ENCODE data around the gene CFL2.
"Not testable (repeated sequence)": the region's sequence is repeated elsewhere in the genome, so short reads cannot be mapped to it uniquely, and the experiment has no call there.

The CFL2 gene

DNA sequence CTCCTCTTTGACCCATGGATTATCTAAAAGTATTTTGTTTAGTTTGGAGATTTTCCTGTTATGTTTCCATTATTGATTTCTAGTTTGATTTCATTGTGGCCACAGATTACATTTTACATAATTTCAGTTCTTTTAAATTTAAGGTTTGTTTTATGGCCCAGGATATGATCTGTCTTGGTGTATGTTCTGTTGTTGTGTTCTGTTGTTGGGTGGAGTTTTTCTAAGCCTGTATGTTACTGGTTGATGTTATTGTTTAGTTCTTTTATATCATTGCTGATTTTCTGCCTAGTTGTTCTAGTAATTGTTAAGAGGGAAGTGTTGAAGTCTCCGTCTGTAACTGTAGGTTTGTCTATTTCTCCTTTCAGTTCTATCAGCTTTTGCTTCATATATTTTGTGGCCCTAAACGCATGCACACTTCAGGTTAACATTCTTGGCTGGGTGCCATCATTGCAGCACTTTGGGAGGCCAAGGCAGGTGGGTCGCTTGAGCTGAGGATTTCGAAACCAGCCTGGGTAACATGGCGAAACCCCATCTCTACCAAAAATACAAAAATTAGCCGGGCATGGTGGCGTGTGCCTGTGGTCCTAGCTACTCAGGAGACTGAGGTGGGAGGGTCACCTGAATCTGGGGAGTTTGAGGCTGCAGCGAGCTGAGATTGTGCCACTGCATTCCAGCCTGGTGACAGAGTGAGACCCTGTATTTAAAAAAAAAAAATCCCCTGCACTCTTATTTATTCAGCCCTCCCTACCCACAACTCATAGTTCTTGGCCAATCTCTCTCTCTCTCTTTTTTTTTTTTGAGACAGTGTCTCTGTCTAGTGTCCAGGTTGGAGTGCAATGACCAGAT, 28.1 kb upstream of the CFL2 start:
- ChIA-PET CTCF (interaction anchor here (0.6 to 1.5 kb wide), 2 partner anchors 20 to 83 kb away, joined by 3 to 6 read pairs; no protein-coding TSS in a partner anchor), POLR2A (ENCODE audit: low non-redundant PET) (no interaction called here)
- TF ChIP-seq, protein P1, sequence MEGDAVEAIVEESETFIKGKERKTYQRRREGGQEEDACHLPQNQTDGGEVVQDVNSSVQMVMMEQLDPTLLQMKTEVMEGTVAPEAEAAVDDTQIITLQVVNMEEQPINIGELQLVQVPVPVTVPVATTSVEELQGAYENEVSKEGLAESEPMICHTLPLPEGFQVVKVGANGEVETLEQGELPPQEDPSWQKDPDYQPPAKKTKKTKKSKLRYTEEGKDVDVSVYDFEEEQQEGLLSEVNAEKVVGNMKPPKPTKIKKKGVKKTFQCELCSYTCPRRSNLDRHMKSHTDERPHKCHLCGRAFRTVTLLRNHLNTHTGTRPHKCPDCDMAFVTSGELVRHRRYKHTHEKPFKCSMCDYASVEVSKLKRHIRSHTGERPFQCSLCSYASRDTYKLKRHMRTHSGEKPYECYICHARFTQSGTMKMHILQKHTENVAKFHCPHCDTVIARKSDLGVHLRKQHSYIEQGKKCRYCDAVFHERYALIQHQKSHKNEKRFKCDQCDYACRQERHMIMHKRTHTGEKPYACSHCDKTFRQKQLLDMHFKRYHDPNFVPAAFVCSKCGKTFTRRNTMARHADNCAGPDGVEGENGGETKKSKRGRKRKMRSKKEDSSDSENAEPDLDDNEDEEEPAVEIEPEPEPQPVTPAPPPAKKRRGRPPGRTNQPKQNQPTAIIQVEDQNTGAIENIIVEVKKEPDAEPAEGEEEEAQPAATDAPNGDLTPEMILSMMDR (conservative IDR thresholded peaks at IDR 0.05; ENCODE audit: low read depth): no peak
- no peak for DNase-seq (ENCODE audit: low spot score)
- no peak overlapping the region for H3K27ac ChIP-seq

DNA sequence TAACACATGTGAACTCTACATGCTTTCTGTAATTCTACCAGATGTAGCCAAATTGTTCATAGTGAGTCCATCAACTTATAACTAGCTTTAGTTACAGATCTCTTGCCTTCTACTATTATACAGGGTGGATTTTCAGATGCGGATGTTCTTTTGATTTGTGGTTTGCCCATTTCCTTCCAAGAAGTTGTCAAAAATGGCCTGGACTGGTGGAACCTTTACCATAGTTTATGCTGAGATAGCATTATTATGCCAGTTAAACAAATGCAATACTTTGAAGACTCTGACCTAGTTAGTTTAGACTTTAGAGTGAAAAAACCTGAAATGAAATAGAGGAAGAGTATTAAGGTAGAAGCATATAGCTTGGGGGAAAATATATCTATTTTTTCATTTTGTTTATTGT, 27.4 kb upstream of the CFL2 start:
- ChIA-PET CTCF (interaction anchor here (0.6 kb wide), 1 partner anchor 83 kb away, joined by 6 read pairs; no protein-coding TSS in a partner anchor), POLR2A (ENCODE audit: low non-redundant PET) (no interaction called here)
- TF ChIP-seq, protein P1 (conservative IDR thresholded peaks at IDR 0.05; ENCODE audit: low read depth): no peak
- DNase-seq (ENCODE audit: low spot score): no peak
- no peak overlapping the region for H3K27ac ChIP-seq

DNA sequence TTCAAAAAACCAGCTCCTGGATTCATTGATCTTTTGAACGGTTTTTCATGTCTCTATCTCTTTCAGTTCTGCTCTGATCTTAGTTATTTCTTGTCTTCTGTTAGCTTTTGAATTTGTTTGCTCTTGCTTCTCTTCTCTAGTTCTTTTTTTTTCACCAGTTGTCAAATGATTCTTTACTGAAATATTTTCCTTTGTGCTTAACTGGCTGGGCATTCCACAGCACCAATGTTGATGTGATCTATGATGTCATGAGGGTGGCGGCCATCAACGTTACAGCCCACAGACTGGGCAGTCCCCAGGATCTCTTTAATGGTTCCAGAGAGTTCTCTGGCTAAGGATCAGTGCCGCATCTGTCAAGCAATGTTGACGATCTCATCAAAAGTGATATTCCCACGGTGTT, 25.7 kb upstream of the CFL2 start:
- H3K27ac ChIP-seq; DNase-seq (ENCODE audit: low spot score); CTCF ChIA-PET; POLR2A ChIA-PET (ENCODE audit: low non-redundant PET): not testable (repeated sequence)

DNA sequence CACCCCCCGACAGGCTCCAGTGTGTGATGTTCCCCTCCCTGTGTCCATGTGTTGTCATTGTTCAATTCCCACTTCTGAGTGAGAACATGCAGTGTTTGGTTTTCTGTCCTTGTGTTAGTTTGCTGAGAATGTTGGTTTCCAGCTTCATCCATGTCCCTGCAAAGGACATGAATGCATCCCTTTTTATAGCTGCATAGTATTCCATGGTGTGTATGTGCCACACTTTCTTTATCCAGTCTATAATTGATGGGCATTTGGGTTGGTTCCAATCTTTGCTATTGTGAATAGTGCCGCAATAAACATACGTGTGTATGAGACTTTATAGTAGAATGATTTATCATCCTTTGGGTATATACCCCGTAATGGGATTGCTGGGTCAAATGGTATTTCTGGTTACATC, 22.7 kb upstream of the CFL2 start:
- CTCF ChIA-PET; H3K27ac ChIP-seq; POLR2A ChIA-PET (ENCODE audit: low non-redundant PET); DNase-seq (ENCODE audit: low spot score): not testable (repeated sequence)

DNA sequence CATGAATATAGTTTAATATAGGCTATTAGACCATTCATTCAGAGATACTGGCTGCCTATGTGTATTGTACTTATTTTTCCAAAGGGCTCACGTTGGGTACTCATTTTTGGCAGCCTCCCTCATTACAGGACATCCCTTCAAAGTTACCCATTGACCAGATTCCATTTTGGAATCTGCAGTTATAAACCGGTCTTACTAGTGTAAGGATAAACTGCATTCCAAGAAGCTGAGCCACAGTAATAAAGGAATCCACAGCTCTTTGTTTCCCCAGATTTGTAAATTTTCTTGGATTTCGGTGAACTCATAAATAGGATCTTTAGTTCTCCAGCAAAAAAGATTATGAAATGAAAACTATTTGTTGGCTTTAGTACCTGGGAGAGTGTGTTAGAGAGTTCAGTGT, 18.9 kb upstream of the CFL2 start:
- POLR2A ChIA-PET (ENCODE audit: low non-redundant PET): no interaction called here

DNA sequence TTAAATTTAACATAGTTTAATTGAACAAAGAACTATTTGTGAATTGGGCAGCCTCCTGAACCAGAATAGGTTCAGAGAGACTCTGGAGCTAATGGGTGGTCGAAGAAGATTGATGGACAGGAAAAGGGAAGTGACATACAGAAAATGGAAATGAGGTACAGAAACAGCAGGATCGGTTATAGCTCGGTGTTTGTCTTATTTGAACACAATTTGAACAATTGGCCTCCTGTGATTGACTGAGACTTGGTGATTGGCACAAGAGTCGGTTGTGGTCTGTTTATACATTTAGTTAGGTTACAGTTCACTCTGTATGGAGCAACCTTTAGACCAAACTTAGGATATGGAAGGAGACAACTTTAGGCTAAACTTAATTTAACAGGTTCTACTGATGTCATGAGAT, 18.4 kb upstream of the CFL2 start:
- TF ChIP-seq, protein P1 (conservative IDR thresholded peaks at IDR 0.05; ENCODE audit: low read depth): no peak
- no peak for DNase-seq (ENCODE audit: low spot score)
- no peak overlapping the region for H3K27ac ChIP-seq
- CTCF ChIA-PET: interaction anchor here (0.6 kb wide), 1 partner anchor 45 kb away, joined by 4 read pairs; no protein-coding TSS in a partner anchor
- POLR2A ChIA-PET (ENCODE audit: low non-redundant PET): no interaction called here

More for the DNA sequence above, 18.9 kb upstream of the CFL2 start:
- CTCF ChIA-PET: interaction anchor here (0.6 kb wide), 1 partner anchor 44 kb away, joined by 4 read pairs; no protein-coding TSS in a partner anchor
- H3K27ac ChIP-seq: no peak overlapping the region
- TF ChIP-seq, protein P1 (conservative IDR thresholded peaks at IDR 0.05; ENCODE audit: low read depth): no peak
- peak; percentile 54 for DNase-seq (ENCODE audit: low spot score)

DNA sequence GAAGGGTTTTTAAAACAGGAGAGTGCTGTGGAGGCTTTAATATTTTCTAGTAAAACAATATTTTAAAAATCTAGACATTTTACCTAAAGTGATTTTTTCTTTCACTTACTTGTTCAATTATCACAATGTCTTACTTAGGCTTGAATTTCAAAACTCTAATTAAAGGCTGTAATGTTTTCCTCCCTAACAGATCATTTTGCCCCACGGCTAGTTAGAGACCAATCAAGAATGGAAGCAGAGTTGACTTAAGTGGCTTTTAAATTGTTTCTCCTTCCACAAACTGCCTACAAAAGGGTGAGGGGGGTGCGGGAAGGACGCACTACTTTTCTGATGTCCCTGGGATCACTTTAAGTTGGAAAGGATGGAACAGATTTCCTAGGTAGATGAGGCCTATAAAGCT, 9.5 kb upstream of the CFL2 start:
- H3K27ac ChIP-seq: no peak overlapping the region
- ChIA-PET CTCF (interaction anchor here (1.8 kb wide), 1 partner anchor 51 kb away, joined by 16 read pairs; no protein-coding TSS in a partner anchor), POLR2A (ENCODE audit: low non-redundant PET) (no interaction called here)
- DNase-seq (ENCODE audit: low spot score): no peak
- TF ChIP-seq, protein P1 (conservative IDR thresholded peaks at IDR 0.05; ENCODE audit: low read depth): no peak

All from RWPE1 (cell line).